Gastrocnemius medialis (tissue), 4 donors: ENCODE measurements around the gene PHF2. TPM values are rescaled to one million over a fixed set of nuclear protein-coding genes. Genes with fewer than 3 reads are reported as not detected.

Experiments
- ATAC-seq, 2 donors: fragments of 150-250 bp; one replicate each; pipeline ENCODE4 v1.9.1; 2016
- DNase-seq, 2 donors: peaks; one replicate each; pipeline ENCODE4 v3.0.0-alpha.2; 2019
- H3K27ac ChIP-seq, 4 donors: fragments of 200-600 bp; sonication (generic); 1 replicate in 1 of 4; 2 replicates in 3 of 4; pipeline ENCODE4 v1.5.1; 2016 to 2018; ENCODE audit warnings: mild to moderate bottlenecking in 2 of 4, moderate library complexity in 1 of 4
- H3K27me3 ChIP-seq, 3 donors: fragments of 200-600 bp; sonication (generic) in 2 of 3; 1 replicate in 1 of 3; 2 replicates in 2 of 3; pipeline versions ENCODE4 v1.5.1 to v1.6.0; 2016 to 2019; ENCODE audit warnings: mild to moderate bottlenecking in 1 of 3, moderate library complexity in 1 of 3
- H3K36me3 ChIP-seq, 2 donors: fragments of 200-600 bp; sonication (generic) in 1 of 2; one replicate each; pipeline ENCODE4 v1.5.1; 2017 to 2018
- H3K4me1 ChIP-seq, 2 donors: fragments of 200-600 bp; sonication (generic) in 1 of 2; one replicate each; pipeline ENCODE4 v1.5.1; 2016 to 2017; ENCODE audit warnings: mild to moderate bottlenecking in 2 of 2
- H3K4me3 ChIP-seq, 4 donors: fragments of 200-600 bp; sonication (generic) in 3 of 4; 1 replicate in 1 of 4; 2 replicates in 3 of 4; pipeline ENCODE4 v1.5.1; 2016 to 2019; ENCODE audit warnings: mild to moderate bottlenecking in 2 of 4
- H3K9me3 ChIP-seq, 3 donors: fragments of 200-600 bp; sonication (generic) in 2 of 3; 1 replicate in 1 of 3; 2 replicates in 2 of 3; pipeline ENCODE4 v1.5.1; 2016 to 2019
- CTCF ChIP-seq, 5 experiments: fragments of 450-650 bp in 3 of 5; fragments of 200-600 bp in 2 of 5; sonication (generic) in 2 of 5; IDR thresholded peaks in 4 of 5; conservative IDR thresholded peaks in 1 of 5; 1 replicate in 4 of 5; 2 replicates in 1 of 5; pipeline ENCODE4 v1.5.1; 2016 to 2019; ENCODE audit warnings: antibody characterized with exemption in 5 of 5, mild to moderate bottlenecking in 3 of 5, moderate library complexity in 3 of 5
- POLR2A ChIP-seq, 2 donors: fragments of 450-650 bp; IDR thresholded peaks; one replicate each; pipeline ENCODE4 v1.6.1; 2017; ENCODE audit warnings: antibody characterized with exemption in 2 of 2, mild to moderate bottlenecking in 2 of 2, moderate library complexity in 2 of 2
- in situ Hi-C, 4 donors: fragments of 200-750 bp; cut with MboI; loops; one replicate each; pipeline versions ENCODE4 v1.15.0 to v1.8.0; 2017; ENCODE audit warnings: low sequenced_read_pairs in 4 of 4
- intact Hi-C: fragments of 100-400 bp; cut with DNase I; formaldehyde crosslinking; loops from one replicate; pipeline ENCODE4 v1.15.1; 2023; ENCODE audit warnings: low total_unique reads
- total RNA-seq, 4 donors: library from RNA; depleted of rRNA; stranded (reverse); fragments of >200 nt; gene quantifications; one replicate each; pipeline versions ENCODE4 v1.1.0 to v1.2.3, GENCODE V29; 2016

Gene PHF2
- total RNA-seq, 4 donors from 2014 or later, result 18.8 to 24.3 (median 21.9) TPM

DNA sequence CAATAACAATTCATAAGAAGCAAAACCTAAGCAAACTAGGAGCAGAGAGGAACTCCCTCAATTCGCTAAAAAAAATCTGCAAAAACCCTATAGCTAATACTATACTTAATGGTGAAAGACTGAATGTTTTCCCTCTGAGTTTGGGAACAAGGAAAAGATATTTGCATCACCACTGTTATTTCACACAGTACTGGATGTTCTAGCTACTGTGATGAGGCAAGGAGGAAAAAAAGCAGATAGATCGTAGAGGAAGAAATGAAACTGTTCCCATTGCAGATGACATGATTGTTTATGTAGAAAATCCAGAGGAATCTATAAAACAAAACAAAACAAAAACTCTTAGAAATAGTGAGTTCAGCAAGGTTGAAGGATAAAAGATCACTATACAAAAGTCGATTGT is 116.7 kb downstream of the PHF2 start:
- DNase-seq (no peak), ATAC-seq (no peak)
- no peaks in the 10 kb centered on the region for H3K27me3 ChIP-seq
- H3K4me3 ChIP-seq, result no peak overlapping the region
- in situ Hi-C loops, result loop anchor here in 1 of 4 donors (25.0 kb wide), 1 partner anchor 519 kb away; no protein-coding TSS in a partner anchor
- intact Hi-C loops, result no loop called here
- H3K9me3 ChIP-seq, result no peaks in the 10 kb centered on the region
- no peak overlapping the region for H3K27ac ChIP-seq
- TF ChIP-seq CTCF (IDR thresholded peaks at IDR 0.05 in 4 of 5, conservative IDR thresholded peaks at IDR 0.05 in 1 of 5) (no peak), POLR2A (IDR thresholded peaks at IDR 0.05) (no peak)
- no peaks in the 10 kb centered on the region for H3K36me3 ChIP-seq
- H3K4me1 ChIP-seq, result no peaks in the 10 kb centered on the region

DNA sequence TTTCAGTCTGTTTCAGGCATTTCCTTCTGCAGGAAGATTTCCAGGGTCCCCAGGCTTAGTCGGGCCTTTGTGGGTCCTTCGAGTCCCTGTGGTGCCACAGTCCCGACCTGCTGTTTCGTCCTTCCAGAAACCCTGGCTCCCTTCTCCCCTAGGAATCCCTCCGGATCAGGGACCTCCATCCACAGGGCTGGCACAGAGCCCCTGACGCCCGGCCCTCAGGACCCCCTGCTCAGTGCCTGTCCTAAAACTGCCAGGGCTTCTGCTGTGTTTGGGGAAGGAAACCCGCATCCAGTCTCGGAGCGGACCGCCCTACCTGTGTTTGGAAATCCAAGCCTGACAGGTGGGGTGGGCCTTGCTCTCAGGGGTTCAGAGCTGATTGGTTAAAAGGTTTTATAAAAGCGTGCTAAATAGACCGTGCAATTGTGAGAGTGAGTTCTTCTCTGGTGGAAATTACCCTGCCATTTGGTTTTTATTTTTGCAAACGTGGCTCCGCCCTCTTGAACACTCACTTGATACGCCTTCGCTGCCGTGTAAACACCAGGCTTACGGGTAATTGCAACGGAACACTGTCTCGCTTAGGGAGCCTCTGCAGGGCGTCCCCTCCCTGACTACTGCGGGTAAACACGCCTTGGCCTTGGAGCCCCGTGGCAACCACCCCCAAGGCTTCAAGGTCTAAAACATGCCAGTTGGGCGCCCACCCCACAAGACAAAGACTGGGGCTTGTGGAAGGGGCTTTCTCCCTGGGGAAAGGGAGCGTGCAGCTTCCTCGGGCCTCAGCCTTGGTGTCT is 121.2 kb downstream of the PHF2 start:
- no peaks in the 10 kb centered on the region for H3K27me3 ChIP-seq
- no peaks in the 10 kb centered on the region for H3K36me3 ChIP-seq
- in situ Hi-C loops, result loop anchor here in 1 of 4 donors (25.0 kb wide), 1 partner anchor 515 kb away; no protein-coding TSS in a partner anchor
- no peak for TF ChIP-seq CTCF (IDR thresholded peaks at IDR 0.05 in 4 of 5, conservative IDR thresholded peaks at IDR 0.05 in 1 of 5)
- no peak for TF ChIP-seq POLR2A (IDR thresholded peaks at IDR 0.05)
- no peak for ATAC-seq
- no peaks in the 10 kb centered on the region for H3K4me1 ChIP-seq
- no peak for DNase-seq
- no peak overlapping the region for H3K4me3 ChIP-seq
- no peaks in the 10 kb centered on the region for H3K9me3 ChIP-seq
- no peak overlapping the region for H3K27ac ChIP-seq
- intact Hi-C loops, result no loop called here

- H3K27ac ChIP-seq, result no peak overlapping the region
- no peaks in the 10 kb centered on the region for H3K27me3 ChIP-seq
- no peak for DNase-seq
- no peak for ATAC-seq
- no peaks in the 10 kb centered on the region for H3K36me3 ChIP-seq
- no peaks in the 10 kb centered on the region for H3K4me1 ChIP-seq
- TF ChIP-seq POLR2A (IDR thresholded peaks at IDR 0.05) (no peak), CTCF (IDR thresholded peaks at IDR 0.05 in 4 of 5, conservative IDR thresholded peaks at IDR 0.05 in 1 of 5) (no peak)
- H3K9me3 ChIP-seq, result no peaks in the 10 kb centered on the region
- H3K4me3 ChIP-seq, result no peak overlapping the region
- in situ Hi-C loops, result loop anchor here in 1 of 4 donors (25.0 kb wide), 1 partner anchor 514 kb away; no protein-coding TSS in a partner anchor
- intact Hi-C loops, result no loop called here
These were observed 121.9 kb downstream of the PHF2 start for GRCh38 chr9:93698140-93698908.

- Histone ChIP-seq H3K27me3 (no peaks in the 10 kb centered on the region), H3K36me3 (no peaks in the 10 kb centered on the region), H3K4me3 (no peak overlapping the region), H3K9me3 (no peaks in the 10 kb centered on the region), H3K27ac (no peak overlapping the region), H3K4me1 (no peaks in the 10 kb centered on the region)
- in situ Hi-C loops (loop anchor here in 1 of 4 donors (25.0 kb wide), 1 partner anchor 513 kb away; no protein-coding TSS in a partner anchor), intact Hi-C loops (no loop called here)
- TF ChIP-seq POLR2A (IDR thresholded peaks at IDR 0.05) (no peak), CTCF (IDR thresholded peaks at IDR 0.05 in 4 of 5, conservative IDR thresholded peaks at IDR 0.05 in 1 of 5) (no peak)
- ATAC-seq (no peak), DNase-seq (no peak)
These were observed 123.3 kb downstream of the PHF2 start for GRCh38 chr9:93699650-93700049.
